Caco-2 (cell line): Measurements from ENCODE around the gene NES. TPM values are rescaled to one million over a fixed set of nuclear protein-coding genes. Genes with fewer than 3 reads are reported as not detected.

Experiments
- BruUV-seq: library from RNA; stranded (reverse); fragments of 400-500 nt; replicated peaks from 2 replicates; lab custom pipeline; 2021; lab: Mats Ljungman, UMichigan
- CTCF ChIA-PET: fragments of 300-600 bp; sonication (Branson Sonifier 250); formaldehyde crosslinking; loops from one replicate; lab custom pipeline; 2022; ENCODE audit warnings: antibody characterized with exemption; lab: Charles Lee
- POLR2A ChIA-PET: fragments of 300-600 bp; sonication (Branson Sonifier 250); formaldehyde crosslinking; loops from one replicate; lab custom pipeline; 2022; ENCODE audit warnings: antibody characterized with exemption; lab: Charles Lee
- DNase-seq, 2 experiments: peaks; one replicate each; pipeline versions ENCODE4 v3.0.0 to v3.0.0-alpha.2; 2020 to 2022
- H3K27me3 ChIP-seq: replicated peaks from 2 replicates; pipeline ENCODE4 v1.6.0; 2011; ENCODE audit warnings: low read length; ENCODE audit not compliant: control insufficient read depth, insufficient read depth
- H3K36me3 ChIP-seq: 2 replicates; pipeline ENCODE4 v1.5.1; 2011; ENCODE audit warnings: low read length; ENCODE audit not compliant: control insufficient read depth, insufficient read depth
- H3K4me1 ChIP-seq: fragments of 250-450 bp; sonication (Bioruptor Pico); 2 replicates; pipeline ENCODE4 v1.5.1; 2020; ENCODE audit warnings: mild to moderate bottlenecking
- H3K4me3 ChIP-seq: 2 replicates; pipeline ENCODE4 v1.5.1; 2011; ENCODE audit warnings: low read depth, mild to moderate bottlenecking, control low read depth, low read length
- H3K9me3 ChIP-seq: fragments of 250-450 bp; sonication (Bioruptor Pico); 2 replicates; pipeline ENCODE4 v1.5.1; 2020; ENCODE audit warnings: mild to moderate bottlenecking, moderate library complexity
- H3K27ac Mint-ChIP-seq: one replicate; pipeline ENCODE4 v1.8.0; 2022; ENCODE audit warnings: mixed read lengths; ENCODE audit not compliant: unreplicated experiment
- H3K27me3 Mint-ChIP-seq: one replicate; pipeline ENCODE4 v1.8.0; 2022; ENCODE audit warnings: mixed read lengths; ENCODE audit not compliant: insufficient read depth, unreplicated experiment
- H3K36me3 Mint-ChIP-seq: one replicate; pipeline ENCODE4 v1.8.0; 2022; ENCODE audit warnings: mild to moderate bottlenecking, mixed read lengths; ENCODE audit not compliant: insufficient read depth, unreplicated experiment
- H3K4me1 Mint-ChIP-seq: one replicate; pipeline ENCODE4 v1.8.0; 2022; ENCODE audit warnings: low read depth, mixed read lengths; ENCODE audit not compliant: unreplicated experiment
- H3K4me3 Mint-ChIP-seq: one replicate; pipeline ENCODE4 v1.8.0; 2022; ENCODE audit warnings: mild to moderate bottlenecking, moderate library complexity, mixed read lengths; ENCODE audit not compliant: unreplicated experiment
- H3K9me3 Mint-ChIP-seq: one replicate; pipeline ENCODE4 v1.8.0; 2022; ENCODE audit warnings: mixed read lengths; ENCODE audit not compliant: unreplicated experiment
- CTCF ChIP-seq, 2 experiments: fragments of 200-600 bp in 1 of 2; IDR thresholded peaks; 1 replicate in 1 of 2; 2 replicates in 1 of 2; pipeline versions ENCODE4 v1.5.1 to v1.8.0; 2011 to 2022; ENCODE audit warnings: antibody characterized with exemption in 1 of 2, control low read depth in 1 of 2, inconsistent platforms in 1 of 2, low read depth in 1 of 2, low read length in 1 of 2, mild to moderate bottlenecking in 1 of 2, moderate library complexity in 1 of 2; ENCODE audit not compliant: insufficient read depth in 1 of 2, severe bottlenecking in 1 of 2, unreplicated experiment in 1 of 2
- intact Hi-C: fragments of 100-400 bp; cut with micrococcal nuclease; formaldehyde crosslinking; loops from one replicate; pipeline ENCODE4 v1.10.0; 2022; ENCODE audit not compliant: unreplicated experiment
- total RNA-seq: library from RNA; stranded (reverse); gene quantifications from 2 replicates; pipeline ENCODE4 v1.2.3, GENCODE V29; 2022

NES gene
- total RNA-seq, 1 experiment from 2014 or later, result 18.0 TPM

DNA sequence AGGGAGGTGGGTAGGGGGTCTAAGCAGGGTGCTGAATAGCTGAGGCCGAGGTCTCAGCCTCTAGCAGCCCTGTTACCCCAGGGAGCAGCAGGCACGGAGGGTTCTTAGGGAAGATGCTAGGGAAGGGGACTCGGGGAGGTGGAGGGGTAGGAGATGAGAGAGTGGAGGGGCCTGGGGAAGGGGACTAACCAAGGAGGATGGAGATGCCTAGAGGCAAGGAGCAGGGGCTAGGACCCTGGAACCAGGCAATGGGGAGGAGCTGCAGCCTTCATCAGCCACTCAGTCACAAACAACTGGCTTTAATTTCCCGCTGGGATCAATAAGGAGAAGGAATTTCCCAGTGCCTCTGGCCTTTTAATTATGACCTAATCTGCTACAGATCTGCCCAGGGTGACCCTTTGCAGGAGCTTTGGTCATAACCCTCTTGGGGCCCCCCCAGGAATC is 31.0 kb upstream of the NES start:
- Histone ChIP-seq H3K27me3 (no peaks in the 10 kb centered on the region), H3K4me1 (peaks cover 13% of the 10 kb centered on the region), H3K9me3 (no peaks in the 10 kb centered on the region), H3K36me3 (no peaks in the 10 kb centered on the region), H3K4me3 (no peak overlapping the region)
- Mint-ChIP-seq H3K9me3 (no peaks in the 10 kb centered on the region), H3K4me3 (no peak overlapping the region), H3K27ac (no peak overlapping the region), H3K27me3 (no peaks in the 10 kb centered on the region), H3K4me1 (peaks cover 16% of the 10 kb centered on the region), H3K36me3 (peaks cover 9% of the 10 kb centered on the region)
- no peak for TF ChIP-seq CTCF (IDR thresholded peaks at IDR 0.05; ENCODE audit: insufficient read depth in 1 of 2, low read depth in 1 of 2, low read length in 1 of 2, severe bottlenecking in 1 of 2, unreplicated experiment in 1 of 2)
- no TSS peak for BruUV-seq
- CTCF ChIA-PET, result interaction anchor here (0.9 kb wide), 1 partner anchor 19 kb away, joined by 4 read pairs; no protein-coding TSS in a partner anchor
- POLR2A ChIA-PET, result no interaction called here
- DNase-seq, result no peak
- intact Hi-C loops, result no loop called here

GRCh38 chr1:156707417-156708217 is 30.4 kb upstream of the NES start:
- no peaks in the 10 kb centered on the region for H3K27me3 Mint-ChIP-seq
- Histone ChIP-seq H3K4me3 (no peak overlapping the region), H3K4me1 (peaks cover 13% of the 10 kb centered on the region), H3K27me3 (no peaks in the 10 kb centered on the region), H3K9me3 (no peaks in the 10 kb centered on the region), H3K36me3 (no peaks in the 10 kb centered on the region)
- no peaks in the 10 kb centered on the region for H3K9me3 Mint-ChIP-seq
- H3K27ac Mint-ChIP-seq, result peak overlapping the region; percentile 86
- BruUV-seq, result no TSS peak
- ChIA-PET CTCF (interaction anchor here (1.1 to 7.3 kb wide), 7 partner anchors 14 to 83 kb away, joined by 3 to 190 read pairs (median 7); partner anchors contain the start of genes HDGF, ISG20L2 and METTL25B), POLR2A (interaction anchor here (0.5 to 2.8 kb wide), 3 partner anchors 18 to 44 kb away, joined by 6 to 19 read pairs (median 16); partner anchors contain the start of genes HDGF, ISG20L2 and METTL25B)
- peaks cover 9% of the 10 kb centered on the region for H3K36me3 Mint-ChIP-seq
- intact Hi-C loops, result no loop called here
- peaks cover 16% of the 10 kb centered on the region for H3K4me1 Mint-ChIP-seq
- H3K4me3 Mint-ChIP-seq, result peak overlapping the region; percentile 90
- DNase-seq, result no peak
- no peak for TF ChIP-seq CTCF (IDR thresholded peaks at IDR 0.05; ENCODE audit: insufficient read depth in 1 of 2, low read depth in 1 of 2, low read length in 1 of 2, severe bottlenecking in 1 of 2, unreplicated experiment in 1 of 2)

DNA sequence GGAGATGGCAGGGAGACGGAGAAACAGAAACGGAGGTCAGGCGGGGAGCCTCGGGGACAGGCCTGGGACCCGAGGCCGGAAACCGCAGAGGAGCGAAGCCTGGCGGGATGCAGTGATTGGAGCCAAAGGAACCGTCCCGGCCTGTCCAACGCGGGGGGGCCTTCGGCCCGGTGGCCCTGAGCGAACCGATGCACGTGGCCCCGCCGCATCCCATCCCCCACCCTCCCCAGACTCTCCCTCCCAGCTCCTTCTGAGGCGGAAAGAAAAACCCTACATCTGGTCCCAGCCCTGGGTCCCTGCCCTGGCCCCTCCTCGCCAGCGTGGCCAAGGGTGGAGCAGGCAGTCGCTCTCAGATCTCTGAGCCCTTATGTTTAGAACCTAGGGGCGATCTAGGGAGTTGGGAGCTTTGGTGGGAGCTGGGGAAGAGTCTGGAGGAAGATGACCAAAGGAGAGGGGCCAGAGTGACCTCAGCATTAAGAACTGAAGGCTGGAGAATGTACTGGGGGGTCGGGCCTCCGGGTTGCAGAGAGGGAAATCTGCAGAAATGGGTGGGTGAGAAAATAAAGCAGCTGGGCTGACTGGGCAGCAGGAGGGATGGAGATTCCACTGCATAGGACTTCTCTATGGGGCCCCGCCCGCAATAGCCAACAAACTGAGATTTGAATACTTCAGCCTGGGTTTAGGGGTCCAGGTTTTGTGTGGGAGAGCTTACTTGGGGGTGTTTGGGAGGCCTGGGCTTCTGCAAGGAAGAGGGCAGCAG is 29.6 kb upstream of the NES start:
- ChIA-PET CTCF (interaction anchor here (0.6 to 7.3 kb wide), 18 partner anchors 9 to 221 kb away, joined by 3 to 190 read pairs (median 5); partner anchors contain the start of genes HDGF, ISG20L2, METTL25B and NES), POLR2A (interaction anchor here (0.6 to 2.8 kb wide), 5 partner anchors 17 to 110 kb away, joined by 3 to 19 read pairs (median 4); partner anchors contain the start of genes HDGF, ISG20L2, METTL25B and MRPL24)
- H3K27ac Mint-ChIP-seq, result peak overlapping the region; percentile 86
- H3K36me3 Mint-ChIP-seq, result peaks cover 9% of the 10 kb centered on the region
- peak overlapping the region; percentile 90 for H3K4me3 Mint-ChIP-seq
- DNase-seq, result peak; percentile 42 to 68
- H3K4me3 ChIP-seq, result peak overlapping the region; percentile 53
- intact Hi-C loops, result loop anchor here (1.0 kb wide), 2 partner anchors 18 kb away; no protein-coding TSS in a partner anchor
- H3K27me3 ChIP-seq, result no peaks in the 10 kb centered on the region
- BruUV-seq, result no TSS peak
- no peaks in the 10 kb centered on the region for H3K36me3 ChIP-seq
- no peaks in the 10 kb centered on the region for H3K9me3 Mint-ChIP-seq
- no peak for TF ChIP-seq CTCF (IDR thresholded peaks at IDR 0.05; ENCODE audit: insufficient read depth in 1 of 2, low read depth in 1 of 2, low read length in 1 of 2, severe bottlenecking in 1 of 2, unreplicated experiment in 1 of 2)
- H3K4me1 Mint-ChIP-seq, result peaks cover 16% of the 10 kb centered on the region
- H3K27me3 Mint-ChIP-seq, result no peaks in the 10 kb centered on the region
- peaks cover 7% of the 10 kb centered on the region for H3K4me1 ChIP-seq
- no peaks in the 10 kb centered on the region for H3K9me3 ChIP-seq
